WTC11 (cell line): ENCODE results near the gene ATG9B. TPM values are rescaled to one million over a fixed set of nuclear protein-coding genes. Genes with fewer than 3 reads are reported as not detected.

Experiments
- ATAC-seq: fragments of 200-7000 bp; cut with Tn5 transposase; 2 replicates; pipeline ENCODE4 v1.10.0; 2021; ENCODE audit warnings: mild to moderate bottlenecking, moderate library complexity
- CTCF ChIA-PET: fragments of 300-600 bp; sonication (Branson Sonifier 250); formaldehyde crosslinking; loops from one replicate; lab custom pipeline; 2021; ENCODE audit warnings: antibody characterized with exemption; lab: Charles Lee
- POLR2A ChIA-PET: fragments of 350-600 bp; sonication (Branson Sonifier 250); formaldehyde crosslinking; loops from one replicate; lab custom pipeline; 2021; ENCODE audit warnings: antibody characterized with exemption; lab: Charles Lee
- DNase-seq: peaks from one replicate; pipeline ENCODE4 v3.0.0; 2021; ENCODE audit warnings: low spot score
- H3K27ac Mint-ChIP-seq: 2 replicates; pipeline ENCODE4 v1.8.0; 2021; ENCODE audit warnings: mixed read lengths
- H3K27me3 Mint-ChIP-seq: 2 replicates; pipeline ENCODE4 v1.8.0; 2021; ENCODE audit warnings: low read depth, mild to moderate bottlenecking, moderate library complexity, mixed read lengths
- H3K36me3 Mint-ChIP-seq: 2 replicates; pipeline ENCODE4 v1.8.0; 2021; ENCODE audit warnings: mixed read lengths
- H3K4me1 Mint-ChIP-seq: 2 replicates; pipeline ENCODE4 v1.8.0; 2022; ENCODE audit warnings: mixed read lengths
- H3K4me3 Mint-ChIP-seq: 2 replicates; pipeline ENCODE4 v1.8.0; 2021; ENCODE audit warnings: mild to moderate bottlenecking, moderate library complexity, mixed read lengths
- H3K9me3 Mint-ChIP-seq: 2 replicates; pipeline ENCODE4 v1.8.0; 2021; ENCODE audit warnings: mixed read lengths
- CDX4 ChIP-seq: fragments of 250-450 bp; sonication (Bioruptor Pico); IDR thresholded peaks from 2 replicates; pipeline ENCODE4 v1.9.0; 2021; ENCODE audit warnings: moderate library complexity, mild to moderate bottlenecking, inconsistent platforms, borderline replicate concordance
- E2F4 ChIP-seq: sonication (generic); formaldehyde crosslinking; IDR thresholded peaks from 2 replicates; pipeline ENCODE4 v1.8.1; 2022; ENCODE audit warnings: low read depth, mild to moderate bottlenecking, moderate library complexity, missing genetic modification reagents, borderline replicate concordance
- ELF4 ChIP-seq: sonication (generic); formaldehyde crosslinking; IDR thresholded peaks from 2 replicates; pipeline ENCODE4 v1.8.1; 2022; ENCODE audit warnings: low read depth, mild to moderate bottlenecking, moderate library complexity, missing genetic modification reagents
- FOXK1 ChIP-seq: sonication (generic); formaldehyde crosslinking; IDR thresholded peaks from 2 replicates; pipeline ENCODE4 v1.8.0; 2022; ENCODE audit warnings: mild to moderate bottlenecking, moderate library complexity, missing genetic modification reagents
- OVOL2 ChIP-seq: fragments of 250-450 bp; sonication (Bioruptor Pico); IDR thresholded peaks from 2 replicates; pipeline ENCODE4 v1.9.0; 2021; ENCODE audit warnings: mild to moderate bottlenecking, borderline replicate concordance
- PRDM15 ChIP-seq: sonication (generic); formaldehyde crosslinking; IDR thresholded peaks from 2 replicates; pipeline ENCODE4 v1.8.0; 2022; ENCODE audit warnings: missing genetic modification reagents
- PRRX2 ChIP-seq: fragments of 250-450 bp; sonication (Bioruptor Pico); IDR thresholded peaks from 2 replicates; pipeline ENCODE4 v1.8.0; 2021; ENCODE audit warnings: mild to moderate bottlenecking
- SMAD3 ChIP-seq: sonication (generic); formaldehyde crosslinking; IDR thresholded peaks from 2 replicates; pipeline ENCODE4 v1.8.0; 2022; ENCODE audit warnings: missing genetic modification reagents, mild to moderate bottlenecking, borderline replicate concordance
- TCF7 ChIP-seq: sonication (generic); formaldehyde crosslinking; IDR thresholded peaks from 2 replicates; pipeline ENCODE4 v1.8.0; 2022; ENCODE audit warnings: mild to moderate bottlenecking, low read depth, missing genetic modification reagents, moderate library complexity
- TEAD4 ChIP-seq: sonication (generic); formaldehyde crosslinking; IDR thresholded peaks from 2 replicates; pipeline ENCODE4 v1.8.0; 2022; ENCODE audit warnings: mild to moderate bottlenecking, missing genetic modification reagents
- USF2 ChIP-seq: sonication (generic); formaldehyde crosslinking; IDR thresholded peaks from 2 replicates; pipeline ENCODE4 v1.8.1; 2023; ENCODE audit warnings: mild to moderate bottlenecking, missing genetic modification reagents, moderate library complexity
- ZNF281 ChIP-seq: sonication (generic); formaldehyde crosslinking; IDR thresholded peaks from 2 replicates; pipeline ENCODE4 v1.8.0; 2023; ENCODE audit warnings: mild to moderate bottlenecking, missing genetic modification reagents
- ZNF317 ChIP-seq: sonication (generic); formaldehyde crosslinking; IDR thresholded peaks from 2 replicates; pipeline ENCODE4 v1.8.1; 2023; ENCODE audit warnings: low read depth, mild to moderate bottlenecking, moderate library complexity, missing genetic modification reagents, borderline replicate concordance
- total RNA-seq: library from RNA; stranded (reverse); gene quantifications from 3 replicates; pipeline ENCODE4 v1.2.3, GENCODE V29; 2021
- TF ChIP-seq, protein P1 (sequence below): fragments of 250-450 bp; sonication (Bioruptor Pico); conservative IDR thresholded peaks from 2 replicates; pipeline ENCODE4 v1.9.0; 2021; ENCODE audit warnings: mild to moderate bottlenecking
- TF ChIP-seq, protein P2 (sequence below): sonication (generic); formaldehyde crosslinking; IDR thresholded peaks from 2 replicates; pipeline ENCODE4 v1.8.0; 2023; ENCODE audit warnings: missing genetic modification reagents, mild to moderate bottlenecking, borderline replicate concordance

Gene ATG9B
- total RNA-seq, 1 experiment from 2014 or later = 2.4 TPM

DNA sequence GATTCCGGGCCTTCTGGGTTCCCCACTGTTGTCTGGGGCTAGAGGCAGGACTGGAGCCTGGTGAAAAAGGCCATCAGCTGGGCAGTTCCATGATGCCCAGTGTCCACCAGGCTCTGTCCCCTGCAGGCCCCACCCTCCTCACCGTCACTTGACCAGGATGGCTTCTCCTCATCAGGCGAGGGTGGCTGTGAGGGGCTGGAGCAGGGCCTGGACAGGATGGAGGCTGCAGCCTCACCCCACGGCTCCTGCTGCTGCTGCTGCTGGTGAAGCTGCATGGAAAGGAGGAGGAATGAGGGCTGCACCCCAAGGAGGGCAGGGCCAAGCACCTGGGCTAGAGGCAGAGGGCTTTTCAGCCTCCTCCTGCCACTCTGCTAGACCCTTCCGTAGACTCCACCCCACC is 8.3 kb downstream of the ATG9B start (continued):
- TF ChIP-seq, protein P1, sequence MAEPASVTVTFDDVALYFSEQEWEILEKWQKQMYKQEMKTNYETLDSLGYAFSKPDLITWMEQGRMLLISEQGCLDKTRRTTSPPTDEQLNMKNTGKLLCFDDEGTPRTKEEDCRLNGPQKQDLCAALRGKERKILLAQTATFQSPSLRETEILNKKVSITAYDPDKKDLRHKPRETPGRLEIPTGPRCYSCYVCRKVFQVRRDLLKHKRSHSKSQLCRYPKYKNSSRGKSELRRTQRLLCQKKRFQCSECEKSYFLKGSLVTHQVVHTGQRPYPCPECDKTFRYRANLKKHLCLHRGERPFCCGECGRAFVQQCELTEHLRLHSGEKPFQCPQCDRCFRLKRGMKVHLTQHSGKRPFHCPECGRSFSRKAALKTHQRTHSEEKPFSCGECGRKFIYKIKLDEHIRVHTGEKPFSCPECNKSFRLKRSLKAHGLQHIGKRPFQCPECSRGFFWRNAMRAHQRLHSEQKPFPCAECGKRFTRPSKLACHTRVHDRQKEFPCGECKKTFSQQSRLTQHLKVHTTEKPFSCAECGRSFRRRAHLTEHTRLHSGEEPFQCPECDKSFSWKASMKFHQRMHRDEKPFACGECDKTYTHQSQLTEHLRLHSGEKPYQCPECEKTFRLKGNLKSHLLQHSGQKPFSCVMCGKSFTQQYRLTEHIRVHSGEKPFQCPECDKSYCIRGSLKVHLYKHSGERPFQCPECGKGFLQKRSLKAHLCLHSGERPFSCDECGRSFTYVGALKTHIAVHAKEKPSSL (CRISPR knock-in tag) = no peak
- TF ChIP-seq ELF4 (CRISPR knock-in tag) (no peak), E2F4 (CRISPR knock-in tag) (no peak), FOXK1 (CRISPR knock-in tag) (no peak), OVOL2 (CRISPR knock-in tag) (no peak), CDX4 (no peak), USF2 (CRISPR knock-in tag) (no peak), ZNF281 (CRISPR knock-in tag) (no peak), ZNF317 (CRISPR knock-in tag) (no peak), PRRX2 (no peak)
- TF ChIP-seq, protein P2, sequence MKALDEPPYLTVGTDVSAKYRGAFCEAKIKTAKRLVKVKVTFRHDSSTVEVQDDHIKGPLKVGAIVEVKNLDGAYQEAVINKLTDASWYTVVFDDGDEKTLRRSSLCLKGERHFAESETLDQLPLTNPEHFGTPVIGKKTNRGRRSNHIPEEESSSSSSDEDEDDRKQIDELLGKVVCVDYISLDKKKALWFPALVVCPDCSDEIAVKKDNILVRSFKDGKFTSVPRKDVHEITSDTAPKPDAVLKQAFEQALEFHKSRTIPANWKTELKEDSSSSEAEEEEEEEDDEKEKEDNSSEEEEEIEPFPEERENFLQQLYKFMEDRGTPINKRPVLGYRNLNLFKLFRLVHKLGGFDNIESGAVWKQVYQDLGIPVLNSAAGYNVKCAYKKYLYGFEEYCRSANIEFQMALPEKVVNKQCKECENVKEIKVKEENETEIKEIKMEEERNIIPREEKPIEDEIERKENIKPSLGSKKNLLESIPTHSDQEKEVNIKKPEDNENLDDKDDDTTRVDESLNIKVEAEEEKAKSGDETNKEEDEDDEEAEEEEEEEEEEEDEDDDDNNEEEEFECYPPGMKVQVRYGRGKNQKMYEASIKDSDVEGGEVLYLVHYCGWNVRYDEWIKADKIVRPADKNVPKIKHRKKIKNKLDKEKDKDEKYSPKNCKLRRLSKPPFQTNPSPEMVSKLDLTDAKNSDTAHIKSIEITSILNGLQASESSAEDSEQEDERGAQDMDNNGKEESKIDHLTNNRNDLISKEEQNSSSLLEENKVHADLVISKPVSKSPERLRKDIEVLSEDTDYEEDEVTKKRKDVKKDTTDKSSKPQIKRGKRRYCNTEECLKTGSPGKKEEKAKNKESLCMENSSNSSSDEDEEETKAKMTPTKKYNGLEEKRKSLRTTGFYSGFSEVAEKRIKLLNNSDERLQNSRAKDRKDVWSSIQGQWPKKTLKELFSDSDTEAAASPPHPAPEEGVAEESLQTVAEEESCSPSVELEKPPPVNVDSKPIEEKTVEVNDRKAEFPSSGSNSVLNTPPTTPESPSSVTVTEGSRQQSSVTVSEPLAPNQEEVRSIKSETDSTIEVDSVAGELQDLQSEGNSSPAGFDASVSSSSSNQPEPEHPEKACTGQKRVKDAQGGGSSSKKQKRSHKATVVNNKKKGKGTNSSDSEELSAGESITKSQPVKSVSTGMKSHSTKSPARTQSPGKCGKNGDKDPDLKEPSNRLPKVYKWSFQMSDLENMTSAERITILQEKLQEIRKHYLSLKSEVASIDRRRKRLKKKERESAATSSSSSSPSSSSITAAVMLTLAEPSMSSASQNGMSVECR (CRISPR knock-in tag) = no peak

DNA sequence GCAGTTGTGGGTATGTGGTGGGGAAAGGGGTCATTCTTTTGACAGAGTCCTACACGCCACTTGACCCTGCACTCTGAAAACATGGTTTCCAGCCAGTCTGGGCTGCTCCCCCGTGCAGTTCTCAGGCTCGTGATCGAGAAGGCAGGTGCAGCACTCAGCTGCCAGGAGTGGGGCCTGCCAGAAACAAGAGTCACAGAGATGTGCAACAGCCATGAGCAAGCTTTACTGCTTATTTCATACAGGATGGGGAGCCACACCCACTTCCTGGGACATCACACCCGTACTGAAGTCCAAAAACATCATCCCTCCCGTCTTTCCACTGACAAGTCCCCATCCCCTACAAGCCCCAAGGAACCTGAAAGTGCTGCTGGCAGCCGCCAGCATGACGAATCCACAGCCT is 9.3 kb downstream of the ATG9B start:
- peak overlapping the region; percentile 75; the same call in 1 of the 2 replicates for H3K4me3 Mint-ChIP-seq
- H3K36me3 Mint-ChIP-seq = no peaks in the 10 kb centered on the region
- no peaks in the 10 kb centered on the region for H3K9me3 Mint-ChIP-seq
- ChIA-PET POLR2A (no interaction called here), CTCF (no interaction called here)
- peaks cover 48% of the 10 kb centered on the region for H3K4me1 Mint-ChIP-seq
- ATAC-seq = no peak
- no peak for DNase-seq
- peaks cover 71% of the 10 kb centered on the region for H3K27me3 Mint-ChIP-seq
- H3K27ac Mint-ChIP-seq = no peak overlapping the region
- TF ChIP-seq, protein P1 (CRISPR knock-in tag) = no peak
- no peak for TF ChIP-seq TCF7 (CRISPR knock-in tag)
- no peak for TF ChIP-seq SMAD3 (CRISPR knock-in tag)
- no peak for TF ChIP-seq PRDM15
- TF ChIP-seq TEAD4 (CRISPR knock-in tag) = no peak
